Measurements from ENCODE around the gene KRT20. TPM values are rescaled to one million over a fixed set of nuclear protein-coding genes. Genes with fewer than 3 reads are reported as not detected.

KRT20 gene
- total RNA-seq, 2 experiments from 2014 or later, result not detected

GRCh38 chr17:40839194-40839593 is 45.8 kb downstream of the KRT20 start:
- intact Hi-C loops (cut with micrococcal nuclease; ENCODE audit: unreplicated experiment), result no loop called here
- Histone ChIP-seq H2AFZ (ENCODE audit: low read length) (no peak overlapping the region), H3K4me1 (ENCODE audit: insufficient read depth, low read length, poor library complexity, severe bottlenecking) (no peaks in the 10 kb centered on the region), H3K36me3 (ENCODE audit: insufficient read depth, low read length) (no peaks in the 10 kb centered on the region), H3K9me3 (ENCODE audit: low read length) (no peaks in the 10 kb centered on the region), H3K4me2 (ENCODE audit: low read length) (no peak overlapping the region), H3K27ac (ENCODE audit: low read depth, low read length, poor library complexity, severe bottlenecking) (no peak overlapping the region), H4K20me1 (ENCODE audit: insufficient read depth, low read length) (no peaks in the 10 kb centered on the region), H3K4me3 (ENCODE audit: low read depth, low read length, poor library complexity, severe bottlenecking) (no peak overlapping the region), H3K79me2 (ENCODE audit: insufficient read depth, low read depth, low read length) (no peaks in the 10 kb centered on the region), H3K9me2 (ENCODE audit: insufficient read depth, low read length) (no peaks in the 10 kb centered on the region)
- TF ChIP-seq EZH2phosphoT487 (IDR thresholded peaks at IDR 0.05; ENCODE audit: borderline replicate concordance, low read depth, low read length) (no peak), CTCF (conservative IDR thresholded peaks at IDR 0.05; ENCODE audit: low read length) (no peak)
- CTCF ChIA-PET (ENCODE audit: unreplicated experiment), result no interaction called here
- BruUV-seq (replicated peaks), result no TSS peak
- POLR2A ChIA-PET, result no interaction called here
- no peak for DNase-seq (ENCODE audit: low spot score)

GRCh38 chr17:40836020-40836419 is 49.0 kb downstream of the KRT20 start:
- no TSS peak for BruUV-seq (replicated peaks)
- CTCF ChIA-PET (ENCODE audit: unreplicated experiment), result no interaction called here
- Histone ChIP-seq H3K4me2 (ENCODE audit: low read length) (no peak overlapping the region), H4K20me1 (ENCODE audit: insufficient read depth, low read length) (no peaks in the 10 kb centered on the region), H3K9me3 (ENCODE audit: low read length) (no peaks in the 10 kb centered on the region), H2AFZ (ENCODE audit: low read length) (no peak overlapping the region), H3K9me2 (ENCODE audit: insufficient read depth, low read length) (no peaks in the 10 kb centered on the region), H3K27ac (ENCODE audit: low read depth, low read length, poor library complexity, severe bottlenecking) (no peak overlapping the region), H3K4me3 (ENCODE audit: low read depth, low read length, poor library complexity, severe bottlenecking) (no peak overlapping the region), H3K79me2 (ENCODE audit: insufficient read depth, low read depth, low read length) (no peaks in the 10 kb centered on the region), H3K36me3 (ENCODE audit: insufficient read depth, low read length) (no peaks in the 10 kb centered on the region), H3K4me1 (ENCODE audit: insufficient read depth, low read length, poor library complexity, severe bottlenecking) (no peaks in the 10 kb centered on the region)
- POLR2A ChIA-PET, result interaction anchor here (0.9 kb wide), 1 partner anchor 11 kb away, joined by 4 read pairs; no protein-coding TSS in a partner anchor
- no peak for DNase-seq (ENCODE audit: low spot score)
- intact Hi-C loops (cut with micrococcal nuclease; ENCODE audit: unreplicated experiment), result no loop called here
- TF ChIP-seq CTCF (conservative IDR thresholded peaks at IDR 0.05; ENCODE audit: low read length) (no peak), EZH2phosphoT487 (IDR thresholded peaks at IDR 0.05; ENCODE audit: borderline replicate concordance, low read depth, low read length) (no peak)

GRCh38 chr17:40833882-40834281 is 51.2 kb downstream of the KRT20 start:
- no TSS peak for BruUV-seq (replicated peaks)
- Histone ChIP-seq H3K9me2 (ENCODE audit: insufficient read depth, low read length) (no peaks in the 10 kb centered on the region), H3K9me3 (ENCODE audit: low read length) (no peaks in the 10 kb centered on the region), H2AFZ (ENCODE audit: low read length) (no peak overlapping the region), H3K4me2 (ENCODE audit: low read length) (no peak overlapping the region), H3K4me1 (ENCODE audit: insufficient read depth, low read length, poor library complexity, severe bottlenecking) (no peaks in the 10 kb centered on the region), H3K79me2 (ENCODE audit: insufficient read depth, low read depth, low read length) (no peaks in the 10 kb centered on the region), H4K20me1 (ENCODE audit: insufficient read depth, low read length) (no peaks in the 10 kb centered on the region), H3K36me3 (ENCODE audit: insufficient read depth, low read length) (no peaks in the 10 kb centered on the region), H3K27ac (ENCODE audit: low read depth, low read length, poor library complexity, severe bottlenecking) (no peak overlapping the region), H3K4me3 (ENCODE audit: low read depth, low read length, poor library complexity, severe bottlenecking) (no peak overlapping the region)
- no peak for DNase-seq (ENCODE audit: low spot score)
- TF ChIP-seq EZH2phosphoT487 (IDR thresholded peaks at IDR 0.05; ENCODE audit: borderline replicate concordance, low read depth, low read length) (no peak), CTCF (conservative IDR thresholded peaks at IDR 0.05; ENCODE audit: low read length) (no peak)
- ChIA-PET POLR2A (interaction anchor here (1.3 kb wide), 1 partner anchor 15 kb away, joined by 7 read pairs; no protein-coding TSS in a partner anchor), CTCF (ENCODE audit: unreplicated experiment) (no interaction called here)
- intact Hi-C loops (cut with micrococcal nuclease; ENCODE audit: unreplicated experiment), result no loop called here
